Measurements from ENCODE around the gene DNAJB1.

Gene DNAJB1

DNA sequence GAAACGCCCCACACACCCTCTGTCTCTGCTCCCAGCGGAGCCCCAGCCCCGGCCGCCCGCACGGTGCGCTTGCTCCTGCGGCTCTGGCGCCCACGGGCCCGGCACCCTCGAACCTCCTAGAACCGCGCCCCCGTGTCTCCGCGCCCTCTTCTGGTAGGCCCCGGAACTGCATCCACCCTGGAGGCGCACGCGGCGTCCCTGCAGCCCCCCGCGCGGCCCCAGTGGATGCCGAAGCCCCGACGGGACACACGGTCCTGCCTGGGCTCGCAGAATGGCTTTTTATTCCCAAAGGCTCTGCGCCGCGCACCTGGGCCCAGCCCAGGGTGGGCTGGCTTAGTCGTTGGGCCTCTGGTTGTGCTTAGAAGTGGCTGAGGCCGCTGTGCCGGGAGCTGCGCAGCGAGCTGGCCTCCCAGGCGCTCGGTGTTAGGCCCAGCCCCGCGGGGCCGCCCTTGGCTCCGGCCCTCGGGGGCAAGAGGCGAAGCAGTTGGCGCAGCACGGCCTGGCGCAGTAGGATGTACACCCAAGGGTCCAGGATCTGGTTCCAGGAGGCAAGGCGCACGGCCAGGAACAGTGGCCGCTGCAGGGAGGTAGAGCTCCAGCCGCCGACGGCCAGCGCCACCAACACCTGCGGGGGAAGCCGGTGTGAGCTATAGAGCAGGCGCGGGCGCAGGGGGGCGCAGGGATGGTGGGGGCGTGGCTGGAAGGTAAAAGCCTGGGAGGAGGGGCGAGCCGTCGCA, 45.8 kb downstream of the DNAJB1 start:
- DNase-seq: peak; percentile 48

DNA sequence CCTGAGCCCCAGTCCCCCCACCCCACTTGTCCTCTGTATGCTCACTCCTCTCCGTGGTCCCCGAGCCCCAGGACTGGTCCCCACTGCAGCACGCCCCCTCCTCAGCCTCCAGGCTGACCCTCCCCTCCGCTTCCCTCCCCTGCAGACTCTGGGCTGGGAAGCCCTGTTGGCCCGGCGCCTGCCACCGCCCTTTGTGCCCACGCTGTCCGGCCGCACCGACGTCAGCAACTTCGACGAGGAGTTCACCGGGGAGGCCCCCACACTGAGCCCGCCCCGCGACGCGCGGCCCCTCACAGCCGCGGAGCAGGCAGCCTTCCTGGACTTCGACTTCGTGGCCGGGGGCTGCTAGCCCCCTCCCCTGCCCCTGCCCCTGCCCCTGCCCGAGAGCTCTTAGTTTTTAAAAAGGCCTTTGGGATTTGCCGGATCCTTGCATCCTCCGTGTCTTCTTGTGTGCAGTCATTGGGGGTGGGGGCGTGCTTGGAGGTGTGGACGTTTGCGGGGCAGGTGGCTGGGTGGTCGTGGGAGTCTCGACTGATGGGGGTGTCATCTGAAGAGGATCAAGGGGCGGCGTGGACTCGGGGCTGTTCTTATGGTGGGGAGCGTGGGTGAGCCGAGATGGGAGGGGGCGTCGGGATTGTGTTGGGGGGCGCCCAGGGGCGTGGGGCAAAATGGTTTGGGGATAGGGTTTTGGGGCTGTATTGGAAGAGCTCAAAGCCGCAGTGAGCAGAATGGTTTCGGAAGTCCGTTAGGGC, 46.6 kb downstream of the DNAJB1 start:
- DNase-seq: no peak

DNA sequence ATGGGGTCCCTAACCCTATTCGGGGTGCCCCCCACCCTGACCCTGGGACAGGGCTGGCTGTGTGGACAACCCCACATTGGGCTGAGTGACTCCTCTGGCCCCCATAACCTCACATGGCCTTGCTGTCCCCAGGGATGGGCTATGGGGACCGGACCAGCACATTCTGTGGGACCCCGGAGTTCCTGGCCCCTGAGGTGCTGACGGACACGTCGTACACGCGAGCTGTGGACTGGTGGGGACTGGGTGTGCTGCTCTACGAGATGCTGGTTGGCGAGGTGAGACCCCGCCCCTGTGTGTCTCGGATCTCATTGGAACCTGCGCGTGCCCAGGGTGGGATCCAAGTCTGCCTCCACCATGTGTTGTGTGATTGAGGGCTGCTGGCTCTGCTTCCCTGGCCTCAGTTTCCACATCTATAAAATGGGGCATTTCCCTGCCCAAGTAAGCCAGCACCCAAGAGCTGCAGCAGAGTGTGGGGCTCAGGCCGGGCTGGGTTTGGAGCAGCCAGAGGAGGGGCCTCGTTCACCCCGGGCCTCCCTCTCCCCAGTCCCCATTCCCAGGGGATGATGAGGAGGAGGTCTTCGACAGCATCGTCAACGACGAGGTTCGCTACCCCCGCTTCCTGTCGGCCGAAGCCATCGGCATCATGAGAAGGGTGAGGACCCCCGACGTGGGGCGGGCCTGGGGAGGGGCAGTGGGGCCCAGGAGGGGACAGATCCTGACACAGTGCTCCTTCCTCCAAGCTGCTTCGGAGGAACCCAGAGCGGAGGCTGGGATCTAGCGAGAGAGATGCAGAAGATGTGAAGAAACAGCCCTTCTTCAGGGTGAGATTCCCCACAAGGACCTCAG, 47.9 kb downstream of the DNAJB1 start:
- DNase-seq: no peak

DNA sequence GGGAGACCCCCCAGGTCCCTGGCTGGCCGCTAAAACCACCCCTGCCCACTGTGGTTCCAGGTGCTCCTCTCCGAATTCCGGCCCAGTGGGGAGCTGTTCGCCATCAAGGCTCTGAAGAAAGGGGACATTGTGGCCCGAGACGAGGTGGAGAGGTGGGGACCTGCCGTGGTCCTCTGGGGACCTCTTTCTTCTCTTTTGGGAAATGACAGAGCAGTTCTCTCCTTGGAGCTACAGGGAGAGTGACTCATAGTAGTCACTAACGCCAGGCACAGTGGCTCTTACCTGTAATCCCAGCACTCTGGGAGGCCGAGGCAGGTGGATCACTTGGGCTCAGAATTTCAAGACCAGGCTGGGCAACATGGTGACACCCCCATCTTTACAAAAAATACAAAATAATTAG, 50.4 kb downstream of the DNAJB1 start:
- no peak for DNase-seq

DNA sequence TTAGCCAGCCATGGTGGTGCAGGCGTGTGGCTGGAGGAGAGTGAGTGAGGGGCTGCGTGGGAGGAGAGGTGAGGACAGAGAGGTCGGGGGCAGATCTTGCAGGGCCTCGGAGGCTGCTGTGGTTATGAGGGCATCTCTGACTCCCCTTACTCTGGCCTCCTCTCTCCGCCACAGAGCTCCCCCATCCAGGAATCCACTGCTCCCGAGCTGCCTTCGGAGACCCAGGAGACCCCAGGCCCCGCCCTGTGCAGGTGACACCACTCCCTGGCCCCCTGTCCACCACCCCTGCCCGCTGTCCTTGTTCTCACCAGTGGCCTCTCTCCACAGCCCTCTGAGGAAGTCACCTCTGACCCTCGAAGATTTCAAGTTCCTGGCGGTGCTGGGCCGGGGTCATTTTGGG, 50.8 kb downstream of the DNAJB1 start:
- no peak for DNase-seq
